Subcutaneous adipose tissue (tissue), 4 donors: Measurements from ENCODE around the gene LRRC75A. TPM values are rescaled to one million over a fixed set of nuclear protein-coding genes. Genes with fewer than 3 reads are reported as not detected.

Experiments used
- CTCF ChIP-seq: fragments of 450-650 bp; IDR thresholded peaks from one replicate; pipeline ENCODE4 v1.5.1; 2016; ENCODE audit warnings: low read depth, mild to moderate bottlenecking, control low read depth, antibody characterized with exemption, moderate library complexity
- total RNA-seq, 4 donors: library from RNA; depleted of rRNA; stranded (reverse); fragments of >200 nt; gene quantifications; one replicate each; pipeline ENCODE4 v1.1.0, GENCODE V29; 2016

The LRRC75A gene
- total RNA-seq, 4 donors from 2014 or later = 1.5 to 4.0 (median 2.9) TPM; not detected in 1

DNA sequence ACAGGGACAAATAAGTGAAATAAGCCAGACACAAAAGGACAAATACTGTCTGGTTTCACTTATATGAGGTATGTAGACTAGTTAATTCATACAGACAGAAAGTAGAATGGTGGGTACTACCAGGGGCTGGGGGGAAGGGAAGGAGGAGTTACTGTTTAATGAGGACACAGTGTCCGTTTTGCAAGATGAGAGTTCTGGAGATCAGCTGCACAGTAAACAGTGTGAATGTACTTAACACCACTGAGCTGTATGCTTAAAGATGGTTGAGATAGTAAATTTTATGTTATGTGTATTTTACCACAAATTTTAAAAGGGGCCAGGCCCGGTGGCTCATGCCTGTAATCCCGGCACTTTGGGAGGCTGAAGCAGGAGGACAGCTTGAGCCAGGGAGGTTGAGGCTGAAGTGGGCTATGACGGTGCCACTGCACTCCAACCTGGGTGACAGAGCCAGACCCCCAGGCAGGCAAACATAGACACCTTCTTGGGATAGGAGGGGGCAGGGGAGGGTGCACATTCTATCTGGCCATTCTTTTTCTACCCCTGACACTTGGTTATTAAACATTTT lies 23.5 kb downstream of the LRRC75A start:
- no peak for TF ChIP-seq CTCF

DNA sequence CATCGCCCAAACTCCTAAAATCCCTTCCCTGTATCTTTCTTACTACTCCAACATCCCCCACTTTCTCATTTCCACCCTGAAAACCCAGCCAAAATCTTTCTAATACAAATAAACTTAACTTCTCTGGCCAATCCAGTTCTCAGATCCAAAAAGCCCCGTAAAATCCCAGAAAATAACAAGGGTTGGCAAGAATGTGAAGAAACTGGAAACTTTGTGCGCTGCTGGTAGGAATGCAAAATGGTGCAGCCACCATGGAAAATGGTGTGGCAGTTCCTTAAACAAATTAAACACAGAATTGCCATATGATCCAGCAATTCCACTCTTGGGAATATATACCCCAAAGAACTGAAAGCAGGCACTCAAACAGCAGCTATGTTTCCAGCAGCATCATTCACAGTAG lies 24.1 kb downstream of the LRRC75A start:
- no peak for TF ChIP-seq CTCF

DNA sequence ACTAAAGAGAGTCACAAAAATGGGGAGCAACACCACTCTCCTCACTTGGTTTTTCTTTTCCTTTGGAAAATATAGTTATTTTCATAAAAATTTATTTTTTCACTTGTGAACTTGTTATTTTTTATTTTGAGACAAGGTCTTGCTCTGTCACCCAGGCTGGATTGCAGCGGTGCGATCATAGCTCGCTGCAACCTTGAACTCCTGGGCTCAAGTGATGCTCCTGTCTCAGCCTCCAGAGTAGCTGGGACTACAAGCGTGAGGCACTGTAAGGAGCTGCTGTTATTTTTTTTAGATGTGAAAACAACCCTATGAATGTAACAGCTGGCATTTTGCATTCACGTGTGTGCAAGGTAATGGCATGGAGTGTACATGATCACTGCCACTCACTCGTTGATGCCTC lies 24.9 kb downstream of the LRRC75A start:
- TF ChIP-seq CTCF = no peak

DNA sequence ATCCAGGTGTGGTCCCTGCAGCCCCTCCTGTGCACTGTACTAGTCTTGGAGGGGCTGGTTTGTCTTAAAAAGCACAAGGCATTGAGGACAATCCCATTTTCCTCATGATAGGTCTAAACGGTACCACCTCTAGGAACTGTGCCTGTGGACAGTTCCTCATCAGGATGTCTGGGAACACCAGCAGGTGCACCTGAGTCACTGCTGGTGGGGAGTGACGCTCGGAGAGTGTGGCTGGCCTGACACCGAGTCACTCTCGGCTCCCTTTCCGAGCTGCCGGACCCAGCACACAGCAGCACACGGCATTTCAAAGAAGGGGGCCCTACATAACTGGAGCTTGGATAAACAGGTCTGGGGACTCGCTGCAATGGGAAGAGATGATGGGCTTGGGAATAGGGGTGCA lies 25.6 kb downstream of the LRRC75A start:
- no peak for TF ChIP-seq CTCF

- no peak for TF ChIP-seq CTCF
These were observed 26.1 kb downstream of the LRRC75A start for GRCh38 chr17:16465861-16466338.

GRCh38 chr17:16465052-16465312 lies 27.0 kb downstream of the LRRC75A start:
- no peak for TF ChIP-seq CTCF

- no peak for TF ChIP-seq CTCF
These were observed 27.5 kb downstream of the LRRC75A start for GRCh38 chr17:16464303-16465051.
